ENCODE measurements around the gene DTX1.

- TF ChIP-seq, protein P1, sequence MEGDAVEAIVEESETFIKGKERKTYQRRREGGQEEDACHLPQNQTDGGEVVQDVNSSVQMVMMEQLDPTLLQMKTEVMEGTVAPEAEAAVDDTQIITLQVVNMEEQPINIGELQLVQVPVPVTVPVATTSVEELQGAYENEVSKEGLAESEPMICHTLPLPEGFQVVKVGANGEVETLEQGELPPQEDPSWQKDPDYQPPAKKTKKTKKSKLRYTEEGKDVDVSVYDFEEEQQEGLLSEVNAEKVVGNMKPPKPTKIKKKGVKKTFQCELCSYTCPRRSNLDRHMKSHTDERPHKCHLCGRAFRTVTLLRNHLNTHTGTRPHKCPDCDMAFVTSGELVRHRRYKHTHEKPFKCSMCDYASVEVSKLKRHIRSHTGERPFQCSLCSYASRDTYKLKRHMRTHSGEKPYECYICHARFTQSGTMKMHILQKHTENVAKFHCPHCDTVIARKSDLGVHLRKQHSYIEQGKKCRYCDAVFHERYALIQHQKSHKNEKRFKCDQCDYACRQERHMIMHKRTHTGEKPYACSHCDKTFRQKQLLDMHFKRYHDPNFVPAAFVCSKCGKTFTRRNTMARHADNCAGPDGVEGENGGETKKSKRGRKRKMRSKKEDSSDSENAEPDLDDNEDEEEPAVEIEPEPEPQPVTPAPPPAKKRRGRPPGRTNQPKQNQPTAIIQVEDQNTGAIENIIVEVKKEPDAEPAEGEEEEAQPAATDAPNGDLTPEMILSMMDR (conservative IDR thresholded peaks at IDR 0.05; ENCODE audit: low read depth, low read length), result no peak
- TF ChIP-seq EZH2 (IDR thresholded peaks at IDR 0.05; ENCODE audit: borderline replicate concordance, low read depth, low read length, poor library complexity, severe bottlenecking), result no peak
Observed at GRCh38 chr12:113144806-113145205, 88.3 kb downstream of the DTX1 start.
